GM12875 (cell line): Measurements from ENCODE around the gene PKNOX1.
"Not testable (repeated sequence)": the region's sequence is repeated elsewhere in the genome, so short reads cannot be mapped to it uniquely, and the experiment has no call there.

Experiments used
- H3K4me3 ChIP-seq: one replicate; pipeline ENCODE4 v1.5.1; 2011; ENCODE audit warnings: low read depth, low read length, control low read depth
- TF ChIP-seq, protein P1 (sequence below): IDR thresholded peaks from 2 replicates; pipeline ENCODE4 v1.5.1; 2011; ENCODE audit warnings: low read depth, mild to moderate bottlenecking, control low read depth, inconsistent platforms, low read length, moderate library complexity, borderline replicate concordance; ENCODE audit not compliant: insufficient read depth

Gene PKNOX1

DNA sequence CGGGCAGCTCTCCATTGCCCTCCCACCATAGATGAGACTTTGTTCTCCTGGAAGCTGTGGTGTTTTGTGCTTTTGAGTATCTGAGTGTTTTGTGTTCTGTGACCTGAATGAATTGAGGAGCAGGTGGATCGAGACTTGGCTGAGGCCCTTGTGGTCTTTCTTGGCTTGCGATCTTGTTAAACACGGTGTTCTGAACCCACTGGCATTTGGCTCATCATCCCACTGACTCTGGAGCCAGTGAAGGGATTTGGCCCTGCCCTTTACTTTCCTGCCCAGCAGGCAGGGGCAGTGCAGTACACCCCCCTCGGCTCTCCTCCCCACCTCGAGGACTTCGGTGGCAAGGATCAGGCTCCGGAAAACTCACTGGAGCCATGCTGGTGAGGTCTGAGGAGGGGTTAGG is 30.6 kb downstream of the PKNOX1 start:
- TF ChIP-seq, protein P1, sequence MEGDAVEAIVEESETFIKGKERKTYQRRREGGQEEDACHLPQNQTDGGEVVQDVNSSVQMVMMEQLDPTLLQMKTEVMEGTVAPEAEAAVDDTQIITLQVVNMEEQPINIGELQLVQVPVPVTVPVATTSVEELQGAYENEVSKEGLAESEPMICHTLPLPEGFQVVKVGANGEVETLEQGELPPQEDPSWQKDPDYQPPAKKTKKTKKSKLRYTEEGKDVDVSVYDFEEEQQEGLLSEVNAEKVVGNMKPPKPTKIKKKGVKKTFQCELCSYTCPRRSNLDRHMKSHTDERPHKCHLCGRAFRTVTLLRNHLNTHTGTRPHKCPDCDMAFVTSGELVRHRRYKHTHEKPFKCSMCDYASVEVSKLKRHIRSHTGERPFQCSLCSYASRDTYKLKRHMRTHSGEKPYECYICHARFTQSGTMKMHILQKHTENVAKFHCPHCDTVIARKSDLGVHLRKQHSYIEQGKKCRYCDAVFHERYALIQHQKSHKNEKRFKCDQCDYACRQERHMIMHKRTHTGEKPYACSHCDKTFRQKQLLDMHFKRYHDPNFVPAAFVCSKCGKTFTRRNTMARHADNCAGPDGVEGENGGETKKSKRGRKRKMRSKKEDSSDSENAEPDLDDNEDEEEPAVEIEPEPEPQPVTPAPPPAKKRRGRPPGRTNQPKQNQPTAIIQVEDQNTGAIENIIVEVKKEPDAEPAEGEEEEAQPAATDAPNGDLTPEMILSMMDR: no peak
- H3K4me3 ChIP-seq: no peak overlapping the region

DNA sequence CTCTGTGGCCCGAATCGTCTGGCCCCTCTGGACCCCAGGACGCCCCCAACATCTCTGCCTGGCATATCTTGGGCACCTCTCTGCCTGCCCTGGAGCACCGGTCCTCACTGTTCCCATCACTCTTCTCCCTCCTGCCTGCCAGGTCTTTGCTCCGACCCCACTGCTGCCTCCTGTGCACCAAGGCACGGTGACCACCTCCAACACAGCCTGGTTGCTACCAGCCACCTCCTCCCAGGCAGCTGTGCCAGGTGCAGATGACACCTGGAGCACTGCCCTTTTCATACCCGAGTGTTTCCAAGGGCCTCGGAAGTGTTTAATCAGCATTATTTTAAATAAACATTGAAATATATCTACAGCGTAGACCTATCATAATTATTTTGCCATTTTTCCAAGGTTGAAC is 31.3 kb downstream of the PKNOX1 start:
- H3K4me3 ChIP-seq: no peak overlapping the region
- TF ChIP-seq, protein P1: no peak

DNA sequence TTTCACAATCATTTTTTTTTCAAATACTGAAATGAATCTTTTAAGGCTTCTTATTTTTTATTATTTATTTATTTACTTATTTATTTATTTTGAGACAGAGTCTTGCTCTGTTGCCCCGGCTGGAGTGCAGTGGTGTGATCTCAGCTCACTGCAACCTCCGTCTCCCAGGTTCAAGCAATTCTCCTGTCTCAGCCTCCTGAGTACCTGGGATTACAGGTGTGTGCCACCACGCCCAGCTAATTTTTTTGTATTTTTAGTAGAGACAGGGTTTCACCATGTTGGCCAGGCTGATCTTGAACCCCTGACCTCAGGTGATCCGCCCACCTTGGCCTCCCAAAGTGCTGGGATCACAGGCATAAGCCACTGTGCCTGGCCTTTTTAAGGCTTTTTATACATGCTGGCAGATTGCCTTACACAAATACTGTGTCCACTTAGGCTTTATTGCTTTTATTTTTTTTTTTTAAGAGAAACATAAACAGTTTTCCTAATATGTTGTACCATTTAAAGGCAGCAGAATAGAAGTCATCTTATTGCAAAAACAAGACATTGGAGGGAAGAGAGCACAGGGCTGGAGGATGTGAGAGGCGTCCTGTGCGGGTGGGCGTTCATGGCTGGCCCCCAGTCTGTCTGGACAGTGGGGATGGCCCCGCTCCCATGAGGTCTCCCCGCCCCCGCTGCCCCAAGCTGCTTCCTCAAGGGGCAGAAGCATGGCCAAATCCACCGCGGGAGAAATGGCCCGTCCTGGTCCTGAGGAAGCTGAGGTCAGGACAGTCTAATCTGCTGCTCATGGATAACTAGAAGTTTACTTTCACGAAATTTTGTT is 31.9 kb downstream of the PKNOX1 start:
- H3K4me3 ChIP-seq: not testable (repeated sequence)

DNA sequence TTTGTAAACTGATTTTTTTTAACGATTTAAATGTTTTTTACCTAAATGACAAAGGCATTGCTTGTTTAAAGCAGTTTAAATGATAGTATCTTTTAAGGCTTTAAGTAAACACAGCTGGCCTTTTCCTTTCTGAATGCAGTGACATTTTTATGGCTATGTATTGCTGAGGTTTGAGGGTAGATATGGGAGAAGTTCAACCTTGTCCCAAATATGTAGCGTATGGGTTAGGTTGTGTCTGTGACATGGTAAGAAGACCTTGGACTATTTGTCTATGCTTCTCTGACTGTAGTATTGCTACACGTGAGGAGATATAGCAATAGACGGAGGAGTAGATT is 32.5 kb downstream of the PKNOX1 start:
- TF ChIP-seq, protein P1: no peak
- no peak overlapping the region for H3K4me3 ChIP-seq

DNA sequence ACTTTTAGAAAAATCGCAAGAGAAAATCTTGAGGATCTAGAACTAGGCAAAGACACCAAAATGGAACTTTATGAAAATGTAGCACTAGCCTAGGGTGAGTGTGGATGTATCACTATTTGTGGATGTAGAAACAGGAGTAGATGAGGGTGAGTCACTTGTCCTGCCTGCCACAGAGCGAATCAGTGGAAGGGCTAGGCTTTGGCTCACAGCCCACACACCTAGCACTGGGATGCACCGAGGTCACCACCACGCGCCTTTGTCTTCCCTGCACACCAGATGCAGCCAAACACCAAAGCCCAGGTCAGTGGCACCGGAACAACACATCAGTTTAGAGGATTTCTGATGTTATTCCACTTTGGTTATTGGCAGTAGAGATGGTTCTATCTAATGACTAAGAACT is 38.2 kb downstream of the PKNOX1 start:
- H3K4me3 ChIP-seq: no peak overlapping the region
- TF ChIP-seq, protein P1: no peak

DNA sequence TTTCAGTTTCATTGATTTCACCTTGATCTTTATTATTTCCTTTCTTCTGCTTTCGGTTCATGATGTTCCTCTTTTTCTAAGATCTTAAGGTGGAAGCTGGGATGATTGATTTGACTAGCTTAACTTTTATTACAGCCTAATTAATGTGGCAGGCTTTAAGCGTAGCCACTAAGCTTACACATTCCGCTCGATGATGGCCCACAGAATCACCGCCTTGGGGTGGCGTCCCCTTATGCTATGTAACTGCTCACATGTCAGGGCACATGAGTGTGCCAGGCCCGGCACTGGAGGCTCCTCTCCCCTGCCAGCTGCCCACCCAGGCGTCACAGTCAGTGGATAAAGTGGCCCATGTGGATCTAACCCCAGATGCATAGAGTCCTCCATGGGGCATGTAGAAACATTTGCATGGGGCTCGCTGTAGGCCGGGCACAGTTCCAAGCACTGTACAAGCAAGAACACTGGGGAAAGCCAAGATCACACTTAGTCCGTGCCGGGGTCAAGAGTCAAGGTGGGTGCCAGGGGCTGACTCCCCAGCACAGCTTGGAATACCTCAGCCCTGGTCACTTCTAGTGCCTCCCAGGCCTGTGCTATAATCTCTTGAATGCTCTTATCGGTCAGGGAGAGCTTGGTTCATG is 41.7 kb downstream of the PKNOX1 start:
- TF ChIP-seq, protein P1: no peak
- H3K4me3 ChIP-seq: no peak overlapping the region

DNA sequence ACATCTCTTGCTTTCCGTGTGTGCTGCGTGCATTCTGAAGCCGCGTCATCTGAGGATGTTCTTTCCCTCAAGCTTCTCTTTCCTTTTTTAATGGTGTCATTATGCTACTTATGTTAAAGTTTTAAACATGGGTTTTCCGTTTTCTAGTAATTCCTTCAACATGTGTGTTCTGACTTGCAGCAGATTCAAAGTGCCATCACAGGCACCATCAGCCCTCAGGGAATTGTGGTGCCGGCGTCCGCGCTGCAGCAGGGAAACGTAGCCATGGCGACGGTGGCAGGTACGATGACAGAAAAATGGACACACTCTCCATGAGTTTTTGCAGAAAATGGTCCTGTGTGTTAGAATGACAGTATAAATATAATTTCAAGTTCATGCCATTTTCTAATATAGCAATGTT is 42.4 kb downstream of the PKNOX1 start:
- TF ChIP-seq, protein P1: no peak
- H3K4me3 ChIP-seq: no peak overlapping the region
